OCI-LY3 (cell line): Measurements from ENCODE around the gene KIF25.

Experiments used
- EZH2phosphoT487 ChIP-seq: fragments of 200-600 bp; shearing (Covaris generic); IDR thresholded peaks from 2 replicates; pipeline ENCODE4 v1.6.1; 2018; ENCODE audit warnings: antibody characterized with exemption, mixed run types, low read depth
- TF ChIP-seq, protein P1 (sequence below): fragments of 200-600, 300-600 bp; sonication (generic); IDR thresholded peaks from 2 replicates; pipeline ENCODE4 v1.5.1; 2014; ENCODE audit warnings: antibody characterized with exemption, low read length, low read depth

DNA sequence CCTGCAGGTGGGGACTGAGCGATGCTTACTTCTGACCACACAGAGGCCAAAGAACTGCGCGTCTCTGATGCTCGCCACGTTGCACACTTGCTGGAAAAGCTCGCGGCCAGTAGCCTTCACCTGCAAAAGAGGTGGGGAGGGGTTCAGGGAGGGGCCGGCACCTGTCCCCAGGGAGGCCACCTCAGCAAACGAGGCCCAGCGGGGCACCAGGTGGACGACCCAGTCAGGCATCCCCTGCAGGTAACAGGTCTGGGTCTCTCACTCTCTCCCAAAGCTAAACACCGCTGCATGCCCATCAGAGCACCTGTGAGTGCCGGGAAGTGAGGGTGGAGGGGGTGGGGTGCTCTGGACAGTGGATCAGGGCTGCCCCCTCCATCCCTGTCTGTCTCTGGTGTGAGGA is 77.7 kb downstream of the KIF25 start:
- TF ChIP-seq EZH2phosphoT487: no peak
- TF ChIP-seq, protein P1, sequence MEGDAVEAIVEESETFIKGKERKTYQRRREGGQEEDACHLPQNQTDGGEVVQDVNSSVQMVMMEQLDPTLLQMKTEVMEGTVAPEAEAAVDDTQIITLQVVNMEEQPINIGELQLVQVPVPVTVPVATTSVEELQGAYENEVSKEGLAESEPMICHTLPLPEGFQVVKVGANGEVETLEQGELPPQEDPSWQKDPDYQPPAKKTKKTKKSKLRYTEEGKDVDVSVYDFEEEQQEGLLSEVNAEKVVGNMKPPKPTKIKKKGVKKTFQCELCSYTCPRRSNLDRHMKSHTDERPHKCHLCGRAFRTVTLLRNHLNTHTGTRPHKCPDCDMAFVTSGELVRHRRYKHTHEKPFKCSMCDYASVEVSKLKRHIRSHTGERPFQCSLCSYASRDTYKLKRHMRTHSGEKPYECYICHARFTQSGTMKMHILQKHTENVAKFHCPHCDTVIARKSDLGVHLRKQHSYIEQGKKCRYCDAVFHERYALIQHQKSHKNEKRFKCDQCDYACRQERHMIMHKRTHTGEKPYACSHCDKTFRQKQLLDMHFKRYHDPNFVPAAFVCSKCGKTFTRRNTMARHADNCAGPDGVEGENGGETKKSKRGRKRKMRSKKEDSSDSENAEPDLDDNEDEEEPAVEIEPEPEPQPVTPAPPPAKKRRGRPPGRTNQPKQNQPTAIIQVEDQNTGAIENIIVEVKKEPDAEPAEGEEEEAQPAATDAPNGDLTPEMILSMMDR: no peak
